HCT116 (cell line): ENCODE data around the gene NDUFB3. TPM values are rescaled to one million over a fixed set of nuclear protein-coding genes. Genes with fewer than 3 reads are reported as not detected.

Source experiments
- ATAC-seq: fragments of 200-7000 bp; cut with Tn5 transposase; 2 replicates; pipeline ENCODE4 v1.9.1; 2020; ENCODE audit warnings: mild to moderate bottlenecking, moderate library complexity
- BruUV-seq: library from RNA; stranded (reverse); fragments of 400-500 nt; replicated peaks from 2 replicates; lab custom pipeline; 2021; lab: Mats Ljungman, UMichigan
- CTCF ChIA-PET: fragments of 300-600 bp; sonication (Branson Sonifier 250); formaldehyde crosslinking; loops from one replicate; lab custom pipeline; 2021; ENCODE audit warnings: antibody characterized with exemption; lab: Charles Lee
- POLR2A ChIA-PET: fragments of 300-600, 350-600 bp; sonication (Branson Sonifier 250); formaldehyde crosslinking; loops from one replicate; lab custom pipeline; 2021; ENCODE audit warnings: antibody characterized with exemption; lab: Charles Lee
- RAD21 ChIA-PET, 2 experiments: fragments of 300-600 bp; sonication (Branson Sonifier 250); formaldehyde crosslinking; loops; one replicate each; lab custom pipeline; 2023; ENCODE audit warnings: low total read pairs in 2 of 2; ENCODE audit not compliant: uncharacterized antibody in 2 of 2, unreplicated experiment in 2 of 2, low non-redundant PET in 1 of 2; lab: Charles Lee
- DNase-seq: peaks from one replicate; pipeline ENCODE4 v3.0.0-alpha.2; 2010; ENCODE audit warnings: low read depth, low spot score
- H2AFZ ChIP-seq: fragments of 200-600 bp; shearing (Covaris generic), sonication (generic); 2 replicates; pipeline ENCODE4 v1.6.1; 2017; ENCODE audit warnings: low read depth, mixed run types, mixed read lengths, antibody characterized with exemption, low read length; ENCODE audit not compliant: poor library complexity, severe bottlenecking
- H3K27ac ChIP-seq: 2 replicates; pipeline ENCODE4 v1.5.1; 2012; ENCODE audit warnings: low read depth, low read length
- H3K27me3 ChIP-seq: fragments of 200-600 bp; sonication (generic); 2 replicates; pipeline ENCODE4 v1.6.1; 2016; ENCODE audit warnings: mixed run types, low read length, mixed read lengths; ENCODE audit not compliant: insufficient read depth
- H3K36me3 ChIP-seq, 2 experiments: fragments of 200-500 bp in 1 of 2; fragments of 200-600 bp in 1 of 2; sonication (Bioruptor generic) in 1 of 2; sonication (generic) in 1 of 2; 2 replicates each; pipeline versions ENCODE4 v1.5.1 to v1.6.1; 2014 to 2016; ENCODE audit warnings: low read length in 2 of 2, inconsistent platforms in 1 of 2, mixed read lengths in 1 of 2, mixed run types in 1 of 2; ENCODE audit not compliant: insufficient read depth in 2 of 2, control insufficient read depth in 1 of 2
- H3K4me1 ChIP-seq, 2 experiments: fragments of 200-600 bp in 1 of 2; sonication (generic) in 1 of 2; 2 replicates each; pipeline versions ENCODE4 v1.5.1 to v1.6.1; 2012 to 2017; ENCODE audit warnings: low read length in 2 of 2, inconsistent platforms in 1 of 2, mild to moderate bottlenecking in 1 of 2, mixed read lengths in 1 of 2, mixed run types in 1 of 2, moderate library complexity in 1 of 2; ENCODE audit not compliant: insufficient read depth in 2 of 2, control insufficient read depth in 1 of 2
- H3K4me2 ChIP-seq: fragments of 200-600 bp; sonication (generic); 2 replicates; pipeline ENCODE4 v1.6.1; 2017; ENCODE audit warnings: mixed run types, low read length, mixed read lengths
- H3K4me3 ChIP-seq, 2 experiments: fragments of 200-600 bp in 1 of 2; sonication (generic) in 1 of 2; replicated peaks in 1 of 2; 2 replicates each; pipeline ENCODE4 v1.5.1; 2011 to 2016; ENCODE audit warnings: low read length in 2 of 2, control low read depth in 1 of 2, low read depth in 1 of 2, mild to moderate bottlenecking in 1 of 2, mixed read lengths in 1 of 2, mixed run types in 1 of 2
- H3K79me2 ChIP-seq: fragments of 200-600 bp; sonication (generic); 2 replicates; pipeline ENCODE4 v1.6.1; 2017; ENCODE audit warnings: mild to moderate bottlenecking, mixed run types, low read length, moderate library complexity, mixed read lengths; ENCODE audit not compliant: insufficient read depth
- H3K9ac ChIP-seq: fragments of 200-600 bp; sonication (generic); 2 replicates; pipeline ENCODE4 v1.6.1; 2016; ENCODE audit warnings: low read length, mixed read lengths
- H3K9me2 ChIP-seq: fragments of 200-600 bp; sonication (generic), shearing (Covaris generic); 2 replicates; pipeline ENCODE4 v1.6.1; 2017; ENCODE audit warnings: mixed run types, mild to moderate bottlenecking, moderate library complexity; ENCODE audit not compliant: insufficient read depth
- H3K9me3 ChIP-seq, 2 experiments: fragments of 200-500 bp in 1 of 2; fragments of 200-600 bp in 1 of 2; sonication (Bioruptor generic) in 1 of 2; sonication (generic) in 1 of 2; 2 replicates each; pipeline ENCODE4 v1.6.1; 2014 to 2017; ENCODE audit warnings: low read length in 2 of 2, mixed read lengths in 2 of 2, inconsistent platforms in 1 of 2, low read depth in 1 of 2, mild to moderate bottlenecking in 1 of 2, mixed run types in 1 of 2, moderate library complexity in 1 of 2; ENCODE audit not compliant: control insufficient read depth in 1 of 2, insufficient read depth in 1 of 2
- H4K20me1 ChIP-seq: fragments of 200-600 bp; sonication (generic), shearing (Covaris generic); 2 replicates; pipeline ENCODE4 v1.6.1; 2017; ENCODE audit warnings: mixed run types, mild to moderate bottlenecking, moderate library complexity; ENCODE audit not compliant: insufficient read depth
- CBX3 ChIP-seq: IDR thresholded peaks from 2 replicates; pipeline ENCODE4 v1.6.1; 2012; ENCODE audit warnings: low read depth
- CEBPB ChIP-seq: IDR thresholded peaks from 2 replicates; pipeline ENCODE4 v1.6.1; 2012; ENCODE audit warnings: low read depth
- ELF1 ChIP-seq: IDR thresholded peaks from 2 replicates; pipeline ENCODE4 v1.6.1; 2012; ENCODE audit warnings: low read depth, borderline replicate concordance
- EZH2 ChIP-seq: fragments of 200-600 bp; sonication (generic); IDR thresholded peaks from 2 replicates; pipeline ENCODE4 v1.6.1; 2017; ENCODE audit warnings: antibody characterized with exemption, mixed run types
- EZH2phosphoT487 ChIP-seq: fragments of 200-600 bp; IDR thresholded peaks from 2 replicates; pipeline ENCODE4 v1.6.1; 2018; ENCODE audit warnings: antibody characterized with exemption, borderline replicate concordance
- FOSL1 ChIP-seq: IDR thresholded peaks from 2 replicates; pipeline ENCODE4 v1.6.1; 2012; ENCODE audit warnings: low read depth
- JUND ChIP-seq: IDR thresholded peaks from 2 replicates; pipeline ENCODE4 v1.6.1; 2012
- POLR2A ChIP-seq: IDR thresholded peaks from 2 replicates; pipeline ENCODE4 v1.7.0; 2011; ENCODE audit warnings: borderline replicate concordance; ENCODE audit not compliant: insufficient read depth, insufficient read length; ENCODE audit errors: extremely low read depth
- POLR2AphosphoS5 ChIP-seq: IDR thresholded peaks from 2 replicates; pipeline ENCODE4 v1.6.1; 2011; ENCODE audit warnings: mild to moderate bottlenecking, low read depth, low read length, moderate library complexity
- SIN3A ChIP-seq: IDR thresholded peaks from 2 replicates; pipeline ENCODE4 v1.6.1; 2012; ENCODE audit warnings: low read depth
- SRF ChIP-seq: IDR thresholded peaks from 2 replicates; pipeline ENCODE4 v1.6.1; 2012; ENCODE audit warnings: low read depth
- YY1 ChIP-seq: IDR thresholded peaks from 2 replicates; pipeline ENCODE4 v1.6.1; 2011; ENCODE audit warnings: low read length, low read depth, moderate library complexity, mild to moderate bottlenecking; ENCODE audit not compliant: insufficient replicate concordance; ENCODE audit errors: extremely low read depth
- ZFX ChIP-seq: fragments of 450-650 bp; IDR thresholded peaks from 2 replicates; pipeline ENCODE4 v1.6.1; 2017
- intact Hi-C: fragments of 100-400 bp; cut with micrococcal nuclease; formaldehyde crosslinking; loops from 2 replicates; pipeline ENCODE4 v1.10.0; 2022
- total RNA-seq: library from RNA; stranded (reverse); gene quantifications from one replicate; pipeline ENCODE4 v1.2.1, GENCODE V29; 2021; ENCODE audit not compliant: unreplicated experiment
- TF ChIP-seq, protein P1 (sequence below): IDR thresholded peaks from 2 replicates; pipeline ENCODE4 v1.6.1; 2012
- TF ChIP-seq, protein P2 (sequence below): IDR thresholded peaks from 2 replicates; pipeline ENCODE4 v1.6.1; 2011; ENCODE audit warnings: mild to moderate bottlenecking, low read length, moderate library complexity; ENCODE audit not compliant: insufficient replicate concordance; ENCODE audit errors: extremely low read depth
- TF ChIP-seq, protein P3 (sequence below): IDR thresholded peaks from 2 replicates; pipeline ENCODE4 v1.6.1; 2012
- TF ChIP-seq, protein P4 (sequence below), 3 experiments: fragments of 200-600 bp in 1 of 3; sonication (generic) in 1 of 3; IDR thresholded peaks in 2 of 3; conservative IDR thresholded peaks in 1 of 3; 2 replicates each; pipeline ENCODE4 v1.5.1; 2012 to 2017; ENCODE audit warnings: low read depth in 2 of 3, low read length in 2 of 3, antibody characterized with exemption in 1 of 3, borderline replicate concordance in 1 of 3, control low read depth in 1 of 3, mild to moderate bottlenecking in 1 of 3, mixed read lengths in 1 of 3, mixed run types in 1 of 3, moderate library complexity in 1 of 3; ENCODE audit not compliant: insufficient read depth in 1 of 3
- TF ChIP-seq, protein P5 (sequence below): IDR thresholded peaks from 2 replicates; pipeline ENCODE4 v1.6.1; 2012; ENCODE audit warnings: low read depth

NDUFB3 gene
- total RNA-seq, 1 experiment from 2014 or later: 94.6 TPM

DNA sequence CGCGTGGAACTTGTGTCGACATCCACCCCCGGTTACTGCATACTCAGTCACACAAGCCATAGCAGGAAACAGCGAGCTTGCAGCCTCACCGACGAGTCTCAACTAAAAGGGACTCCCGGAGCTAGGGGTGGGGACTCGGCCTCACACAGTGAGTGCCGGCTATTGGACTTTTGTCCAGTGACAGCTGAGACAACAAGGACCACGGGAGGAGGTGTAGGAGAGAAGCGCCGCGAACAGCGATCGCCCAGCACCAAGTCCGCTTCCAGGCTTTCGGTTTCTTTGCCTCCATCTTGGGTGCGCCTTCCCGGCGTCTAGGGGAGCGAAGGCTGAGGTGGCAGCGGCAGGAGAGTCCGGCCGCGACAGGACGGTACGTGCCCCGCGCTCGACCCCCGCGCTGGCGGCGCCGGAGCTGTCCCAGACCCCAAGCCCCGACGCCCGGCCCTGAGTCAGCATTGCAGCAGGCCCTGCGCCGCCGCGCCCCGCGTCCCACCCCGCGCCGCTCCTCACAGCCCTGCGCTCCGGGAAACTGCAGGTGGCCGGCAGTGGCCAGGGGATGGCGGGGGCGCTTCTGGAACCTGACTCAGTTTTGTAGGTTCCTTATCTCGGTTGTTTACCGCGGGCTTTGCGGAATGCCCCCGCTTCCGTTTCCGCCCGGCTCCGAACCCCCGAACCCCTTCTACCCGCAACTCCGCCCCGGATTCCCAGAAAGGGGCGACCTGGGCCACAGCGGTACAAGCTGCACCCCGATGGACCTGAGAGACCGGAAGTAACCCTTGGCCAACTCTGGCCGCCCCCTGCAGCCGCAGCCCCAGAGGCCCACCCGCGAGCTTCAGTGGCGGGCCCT lies 44.5 kb downstream of the NDUFB3 start, which contains the start of gene CFLAR:
Gene CFLAR (plus strand): TSS at position 50 of the 844 bp plus-strand sequence. CDS start 13,702 bp downstream, outside the sequence.
- Histone ChIP-seq H3K4me3 (peak within 1 kb of the TSS; percentile 81), H3K79me2 (peaks cover 52% of the 10 kb centered on the region), H3K4me1 (peaks cover 18 to 57% of the 10 kb centered on the region in 2 experiments), H3K4me2 (peak within 1 kb of the TSS; percentile 84), H3K27me3 (no peaks in the 10 kb centered on the region), H3K36me3 (no peaks in the 10 kb centered on the region), H3K9me2 (no peaks in the 10 kb centered on the region), H3K27ac (peak within 1 kb of the TSS; percentile 96), H4K20me1 (no peaks in the 10 kb centered on the region), H3K9ac (peak within 1 kb of the TSS; percentile 97), H2AFZ (no peak within 1 kb of the TSS), H3K9me3 (no peaks in the 10 kb centered on the region)
- intact Hi-C loops: no loop called here
- ATAC-seq (peak; percentile 47), DNase-seq (peak; percentile 34)
- ChIA-PET CTCF (interaction anchor here (1.9 to 3.3 kb wide), 2 partner anchors 34 to 42 kb away, joined by 6 to 30 read pairs; no protein-coding TSS in a partner anchor), RAD21 (interaction anchor here (1.2 kb wide), 2 partner anchors 42 kb away, joined by 4 read pairs; no protein-coding TSS in a partner anchor), POLR2A (interaction anchor here (0.6 to 3.4 kb wide), 6 partner anchors 20 to 1247 kb away, joined by 3 to 8 read pairs (median 4); no protein-coding TSS in a partner anchor)
- no TSS peak for BruUV-seq
- TF ChIP-seq YY1 (no peak), SIN3A (no peak), EZH2phosphoT487 (no peak), ZFX (peak; percentile 89), SRF (no peak), POLR2A (peak; percentile 43), CEBPB (no peak), CBX3 (no peak), ELF1 (no peak), FOSL1 (no peak), POLR2AphosphoS5 (peak; percentile 64), EZH2 (no peak), JUND (no peak)
- TF ChIP-seq, protein P1, sequence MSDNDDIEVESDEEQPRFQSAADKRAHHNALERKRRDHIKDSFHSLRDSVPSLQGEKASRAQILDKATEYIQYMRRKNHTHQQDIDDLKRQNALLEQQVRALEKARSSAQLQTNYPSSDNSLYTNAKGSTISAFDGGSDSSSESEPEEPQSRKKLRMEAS: 0 out of 2 replicates have a peak, but pooled peaks have one; percentile 15
- TF ChIP-seq, protein P2, sequence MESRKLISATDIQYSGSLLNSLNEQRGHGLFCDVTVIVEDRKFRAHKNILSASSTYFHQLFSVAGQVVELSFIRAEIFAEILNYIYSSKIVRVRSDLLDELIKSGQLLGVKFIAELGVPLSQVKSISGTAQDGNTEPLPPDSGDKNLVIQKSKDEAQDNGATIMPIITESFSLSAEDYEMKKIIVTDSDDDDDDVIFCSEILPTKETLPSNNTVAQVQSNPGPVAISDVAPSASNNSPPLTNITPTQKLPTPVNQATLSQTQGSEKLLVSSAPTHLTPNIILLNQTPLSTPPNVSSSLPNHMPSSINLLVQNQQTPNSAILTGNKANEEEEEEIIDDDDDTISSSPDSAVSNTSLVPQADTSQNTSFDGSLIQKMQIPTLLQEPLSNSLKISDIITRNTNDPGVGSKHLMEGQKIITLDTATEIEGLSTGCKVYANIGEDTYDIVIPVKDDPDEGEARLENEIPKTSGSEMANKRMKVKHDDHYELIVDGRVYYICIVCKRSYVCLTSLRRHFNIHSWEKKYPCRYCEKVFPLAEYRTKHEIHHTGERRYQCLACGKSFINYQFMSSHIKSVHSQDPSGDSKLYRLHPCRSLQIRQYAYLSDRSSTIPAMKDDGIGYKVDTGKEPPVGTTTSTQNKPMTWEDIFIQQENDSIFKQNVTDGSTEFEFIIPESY: no peak
- TF ChIP-seq, protein P3, sequence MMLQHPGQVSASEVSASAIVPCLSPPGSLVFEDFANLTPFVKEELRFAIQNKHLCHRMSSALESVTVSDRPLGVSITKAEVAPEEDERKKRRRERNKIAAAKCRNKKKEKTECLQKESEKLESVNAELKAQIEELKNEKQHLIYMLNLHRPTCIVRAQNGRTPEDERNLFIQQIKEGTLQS: no peak
- TF ChIP-seq, protein P4, sequence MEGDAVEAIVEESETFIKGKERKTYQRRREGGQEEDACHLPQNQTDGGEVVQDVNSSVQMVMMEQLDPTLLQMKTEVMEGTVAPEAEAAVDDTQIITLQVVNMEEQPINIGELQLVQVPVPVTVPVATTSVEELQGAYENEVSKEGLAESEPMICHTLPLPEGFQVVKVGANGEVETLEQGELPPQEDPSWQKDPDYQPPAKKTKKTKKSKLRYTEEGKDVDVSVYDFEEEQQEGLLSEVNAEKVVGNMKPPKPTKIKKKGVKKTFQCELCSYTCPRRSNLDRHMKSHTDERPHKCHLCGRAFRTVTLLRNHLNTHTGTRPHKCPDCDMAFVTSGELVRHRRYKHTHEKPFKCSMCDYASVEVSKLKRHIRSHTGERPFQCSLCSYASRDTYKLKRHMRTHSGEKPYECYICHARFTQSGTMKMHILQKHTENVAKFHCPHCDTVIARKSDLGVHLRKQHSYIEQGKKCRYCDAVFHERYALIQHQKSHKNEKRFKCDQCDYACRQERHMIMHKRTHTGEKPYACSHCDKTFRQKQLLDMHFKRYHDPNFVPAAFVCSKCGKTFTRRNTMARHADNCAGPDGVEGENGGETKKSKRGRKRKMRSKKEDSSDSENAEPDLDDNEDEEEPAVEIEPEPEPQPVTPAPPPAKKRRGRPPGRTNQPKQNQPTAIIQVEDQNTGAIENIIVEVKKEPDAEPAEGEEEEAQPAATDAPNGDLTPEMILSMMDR (IDR thresholded peaks at IDR 0.05 in 2 of 3, conservative IDR thresholded peaks at IDR 0.05 in 1 of 3; ENCODE audit: borderline replicate concordance in 1 of 3, insufficient read depth in 1 of 3, low read depth in 2 of 3, low read length in 2 of 3): no peak
- TF ChIP-seq, protein P5, sequence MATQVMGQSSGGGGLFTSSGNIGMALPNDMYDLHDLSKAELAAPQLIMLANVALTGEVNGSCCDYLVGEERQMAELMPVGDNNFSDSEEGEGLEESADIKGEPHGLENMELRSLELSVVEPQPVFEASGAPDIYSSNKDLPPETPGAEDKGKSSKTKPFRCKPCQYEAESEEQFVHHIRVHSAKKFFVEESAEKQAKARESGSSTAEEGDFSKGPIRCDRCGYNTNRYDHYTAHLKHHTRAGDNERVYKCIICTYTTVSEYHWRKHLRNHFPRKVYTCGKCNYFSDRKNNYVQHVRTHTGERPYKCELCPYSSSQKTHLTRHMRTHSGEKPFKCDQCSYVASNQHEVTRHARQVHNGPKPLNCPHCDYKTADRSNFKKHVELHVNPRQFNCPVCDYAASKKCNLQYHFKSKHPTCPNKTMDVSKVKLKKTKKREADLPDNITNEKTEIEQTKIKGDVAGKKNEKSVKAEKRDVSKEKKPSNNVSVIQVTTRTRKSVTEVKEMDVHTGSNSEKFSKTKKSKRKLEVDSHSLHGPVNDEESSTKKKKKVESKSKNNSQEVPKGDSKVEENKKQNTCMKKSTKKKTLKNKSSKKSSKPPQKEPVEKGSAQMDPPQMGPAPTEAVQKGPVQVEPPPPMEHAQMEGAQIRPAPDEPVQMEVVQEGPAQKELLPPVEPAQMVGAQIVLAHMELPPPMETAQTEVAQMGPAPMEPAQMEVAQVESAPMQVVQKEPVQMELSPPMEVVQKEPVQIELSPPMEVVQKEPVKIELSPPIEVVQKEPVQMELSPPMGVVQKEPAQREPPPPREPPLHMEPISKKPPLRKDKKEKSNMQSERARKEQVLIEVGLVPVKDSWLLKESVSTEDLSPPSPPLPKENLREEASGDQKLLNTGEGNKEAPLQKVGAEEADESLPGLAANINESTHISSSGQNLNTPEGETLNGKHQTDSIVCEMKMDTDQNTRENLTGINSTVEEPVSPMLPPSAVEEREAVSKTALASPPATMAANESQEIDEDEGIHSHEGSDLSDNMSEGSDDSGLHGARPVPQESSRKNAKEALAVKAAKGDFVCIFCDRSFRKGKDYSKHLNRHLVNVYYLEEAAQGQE: no peak
